GM21529 (cell line): Measurements from ENCODE around the gene CAMK2N2.

Experiments
- ATAC-seq: cut with Tn5 transposase; IDR thresholded peaks from one replicate; pipeline ENCODE4 v1.9.1; 2021; ENCODE audit not compliant: unreplicated experiment

The CAMK2N2 gene

GRCh38 chr3:184240384-184241140, 20.8 kb downstream of the CAMK2N2 start:
- ATAC-seq, result no peak

- ATAC-seq, result no peak
These were observed 21.6 kb downstream of the CAMK2N2 start for GRCh38 chr3:184239708-184240107.

DNA sequence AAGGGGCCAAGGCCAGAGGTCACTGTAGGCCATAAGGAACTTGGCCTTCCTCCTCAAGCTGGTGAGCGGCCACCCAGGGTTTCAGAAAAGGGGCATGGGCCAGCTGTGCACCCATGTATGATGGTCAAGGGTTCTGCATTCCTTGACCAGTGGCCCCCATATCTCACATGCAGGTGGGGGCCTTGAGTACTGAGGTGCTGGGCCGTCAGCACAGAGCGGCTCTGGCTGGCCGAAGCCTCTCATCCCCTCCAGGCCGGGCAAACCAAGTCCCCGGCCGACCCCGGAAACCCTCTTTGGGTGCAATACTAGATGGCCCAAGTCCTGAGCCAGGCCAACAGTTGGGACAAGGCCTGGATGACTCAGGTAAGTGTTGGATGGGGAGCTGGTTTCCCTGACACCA, 22.1 kb downstream of the CAMK2N2 start:
- ATAC-seq, result no peak

DNA sequence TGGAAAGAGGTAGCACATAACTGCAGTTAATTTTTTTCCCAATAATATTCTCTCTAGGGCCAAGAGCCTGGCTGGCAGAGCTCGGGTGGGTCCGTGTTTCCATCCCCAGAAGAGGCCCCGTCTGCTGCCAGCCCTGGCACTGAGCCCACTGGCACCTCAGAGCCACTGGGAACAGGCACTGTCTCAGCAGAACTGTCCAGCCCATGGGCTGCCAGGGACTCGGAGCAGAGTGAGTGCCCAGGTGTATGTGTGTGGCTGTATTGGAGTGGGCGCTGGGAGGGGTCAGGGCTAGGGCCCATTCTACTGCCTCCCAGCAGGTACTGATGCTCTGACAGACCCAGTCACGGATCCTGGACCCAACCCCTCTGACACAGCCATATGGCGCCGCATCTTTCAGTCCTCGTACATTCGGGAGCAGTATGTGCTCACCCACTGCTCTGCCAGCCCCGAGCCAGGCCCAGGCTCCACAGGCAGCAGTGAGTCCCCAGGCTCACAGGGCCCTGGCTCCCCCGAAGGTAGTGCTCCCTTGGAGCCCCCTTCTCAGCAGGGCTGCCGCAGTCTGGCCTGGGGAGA, 23.0 kb downstream of the CAMK2N2 start:
- no peak for ATAC-seq

GRCh38 chr3:184237807-184238206, 23.5 kb downstream of the CAMK2N2 start:
- ATAC-seq, result no peak

GRCh38 chr3:184237211-184237610, 24.1 kb downstream of the CAMK2N2 start:
- no peak for ATAC-seq

DNA sequence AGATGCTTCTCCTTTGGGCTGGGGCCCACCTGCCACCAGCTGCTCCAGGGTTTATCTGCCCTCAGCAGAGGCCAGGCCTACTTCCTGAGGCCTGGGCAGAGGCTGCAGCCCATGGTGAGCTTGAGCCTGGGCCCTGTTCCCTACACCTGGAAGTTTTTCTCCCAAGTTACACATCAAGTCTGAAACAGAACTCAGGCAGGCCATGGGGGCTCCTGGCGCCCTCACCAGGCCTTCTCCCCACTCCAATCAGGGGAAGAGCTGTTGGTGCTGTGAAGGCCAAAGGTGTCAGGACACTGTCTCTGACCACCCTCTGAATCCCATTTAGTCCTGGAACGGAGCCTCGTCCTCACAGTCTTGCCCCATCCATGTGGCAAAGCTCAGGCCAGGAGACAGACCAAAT, 24.7 kb downstream of the CAMK2N2 start:
- ATAC-seq, result no peak

DNA sequence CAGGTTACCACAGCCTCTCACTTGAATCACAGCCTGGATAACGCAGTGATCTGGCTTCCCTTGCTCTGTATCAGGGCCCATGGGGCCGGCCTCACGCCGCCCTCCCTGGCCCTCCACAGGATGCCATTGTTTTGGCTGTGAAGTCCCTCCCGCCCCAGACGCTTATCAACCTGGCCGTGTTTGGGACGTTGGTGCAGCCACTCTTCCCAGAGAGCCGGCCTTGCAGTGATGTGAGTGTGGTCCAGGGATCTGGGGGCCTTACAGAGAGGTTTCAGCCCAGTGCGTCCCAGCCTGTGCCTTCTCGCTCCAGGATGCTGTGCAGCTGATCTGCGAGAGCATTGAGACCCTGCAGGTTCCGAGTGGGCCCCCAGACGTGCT, 25.3 kb downstream of the CAMK2N2 start:
- ATAC-seq, result no peak

DNA sequence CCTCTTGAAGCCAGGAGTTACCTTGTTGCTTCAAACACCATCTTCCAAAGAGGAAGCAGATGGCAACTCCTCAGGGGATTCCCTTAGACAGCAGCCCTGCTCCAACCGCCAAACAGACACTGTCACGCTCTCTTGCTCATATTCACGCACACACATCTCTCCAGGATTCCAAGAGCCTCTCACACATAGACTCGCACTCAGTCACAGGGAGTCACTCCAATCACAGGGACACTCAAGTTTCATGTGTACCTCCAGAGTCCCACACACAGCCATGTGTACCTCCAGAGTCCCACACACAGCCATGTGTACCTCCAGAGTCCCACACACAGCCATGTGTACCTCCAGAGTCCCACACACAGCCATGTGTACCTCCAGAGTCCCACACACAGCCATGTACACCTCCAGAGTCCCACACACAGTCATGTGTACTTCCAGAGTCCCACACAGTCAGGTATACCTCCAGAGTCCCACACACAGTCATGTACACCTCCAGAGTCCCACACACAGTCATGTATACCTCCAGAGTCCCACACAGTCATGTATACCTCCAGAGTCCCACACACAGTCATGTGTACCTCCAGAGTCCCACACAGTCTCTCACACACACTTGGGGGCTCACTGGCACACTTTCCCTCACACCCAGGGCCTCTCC, 25.8 kb downstream of the CAMK2N2 start:
- no peak for ATAC-seq

DNA sequence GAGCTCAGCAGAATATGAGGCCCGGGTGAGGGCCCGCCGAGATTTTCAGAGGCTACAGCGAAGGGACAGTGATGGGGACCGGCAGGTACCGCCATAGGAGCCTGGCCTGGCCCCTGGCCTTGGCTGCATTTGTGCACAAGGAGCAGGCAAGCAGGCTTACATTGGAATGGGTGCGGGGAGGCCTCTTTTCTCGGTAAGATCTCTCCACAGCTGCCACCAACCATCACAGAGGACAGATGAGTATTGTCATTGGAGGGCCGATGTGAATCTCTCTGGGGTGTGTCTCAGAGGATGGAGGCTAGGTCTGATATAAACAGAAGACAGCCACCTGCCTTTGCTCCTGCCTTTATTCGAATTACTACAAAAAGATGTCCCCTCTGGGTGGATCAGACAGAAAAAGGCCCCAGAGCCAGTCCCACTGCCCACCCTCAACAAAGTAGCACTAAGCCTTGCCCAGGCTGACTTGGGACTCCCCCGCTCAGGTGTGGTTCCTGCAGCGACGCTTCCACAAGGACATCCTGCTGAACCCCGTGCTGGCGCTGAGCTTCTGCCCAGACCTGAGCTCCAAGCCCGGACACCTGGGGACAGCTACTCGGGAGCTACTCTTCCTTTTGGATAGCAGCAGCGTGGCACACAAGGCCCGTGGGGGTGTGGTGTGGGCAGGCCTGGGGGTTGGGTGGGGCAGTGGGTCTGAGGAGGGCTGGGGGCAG, 26.5 kb downstream of the CAMK2N2 start:
- ATAC-seq, result no peak

DNA sequence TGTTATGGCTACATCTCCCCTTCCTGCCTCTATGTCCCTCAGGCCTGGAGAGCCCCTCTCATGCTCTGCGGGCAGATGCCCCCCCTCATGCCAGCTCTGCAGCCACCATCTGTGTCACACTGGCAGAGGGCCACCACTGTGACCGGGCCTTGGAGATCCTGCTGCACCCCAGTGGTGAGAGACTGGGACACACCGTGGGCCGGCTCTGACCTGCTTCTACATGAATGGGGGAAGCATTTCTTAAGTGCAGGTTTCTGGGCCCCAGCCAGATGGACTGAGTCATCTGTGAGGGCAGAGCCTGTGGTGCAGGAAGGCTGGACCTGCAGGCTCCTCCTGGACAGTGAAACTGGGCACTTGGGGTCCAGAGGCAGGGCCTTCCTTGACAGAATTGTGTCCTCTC, 27.1 kb downstream of the CAMK2N2 start:
- ATAC-seq, result no peak

DNA sequence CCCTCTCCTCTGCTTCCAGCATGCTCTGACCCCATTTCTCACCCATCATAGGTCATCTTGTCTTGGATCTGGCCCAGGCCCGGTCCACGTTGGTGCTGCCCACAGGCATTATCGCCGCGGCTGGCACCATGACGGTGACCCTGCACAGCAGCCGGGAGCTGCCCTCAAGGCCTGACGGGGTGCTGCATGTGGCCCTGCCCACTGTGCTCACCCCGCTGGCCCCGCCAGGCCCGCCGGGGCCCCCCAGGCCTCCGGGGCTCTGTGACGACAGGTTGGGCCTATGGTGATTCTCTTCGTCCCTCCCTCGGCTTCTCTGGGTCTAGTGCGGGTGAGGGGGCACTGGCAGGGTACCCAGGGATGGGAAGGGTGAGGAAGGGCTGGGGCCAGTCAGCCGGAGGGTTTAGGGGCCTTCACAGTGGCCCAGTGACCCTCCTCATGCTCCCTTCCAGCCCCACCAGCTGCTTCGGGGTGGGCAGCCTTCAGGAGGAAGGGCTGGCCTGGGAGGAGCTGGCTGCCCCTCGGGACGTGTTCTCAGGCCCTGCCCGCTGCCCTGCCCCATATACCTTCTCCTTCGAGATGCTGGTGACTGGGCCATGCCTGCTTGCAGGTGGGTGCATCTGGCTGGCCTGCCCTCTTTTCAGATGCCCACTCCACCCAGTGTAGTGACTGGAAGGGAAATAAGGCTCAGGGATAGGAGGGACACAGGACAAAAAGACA, 28.1 kb downstream of the CAMK2N2 start:
- ATAC-seq, result no peak

- ATAC-seq, result no peak
These were observed 29.7 kb downstream of the CAMK2N2 start for GRCh38 chr3:184231671-184232070.

DNA sequence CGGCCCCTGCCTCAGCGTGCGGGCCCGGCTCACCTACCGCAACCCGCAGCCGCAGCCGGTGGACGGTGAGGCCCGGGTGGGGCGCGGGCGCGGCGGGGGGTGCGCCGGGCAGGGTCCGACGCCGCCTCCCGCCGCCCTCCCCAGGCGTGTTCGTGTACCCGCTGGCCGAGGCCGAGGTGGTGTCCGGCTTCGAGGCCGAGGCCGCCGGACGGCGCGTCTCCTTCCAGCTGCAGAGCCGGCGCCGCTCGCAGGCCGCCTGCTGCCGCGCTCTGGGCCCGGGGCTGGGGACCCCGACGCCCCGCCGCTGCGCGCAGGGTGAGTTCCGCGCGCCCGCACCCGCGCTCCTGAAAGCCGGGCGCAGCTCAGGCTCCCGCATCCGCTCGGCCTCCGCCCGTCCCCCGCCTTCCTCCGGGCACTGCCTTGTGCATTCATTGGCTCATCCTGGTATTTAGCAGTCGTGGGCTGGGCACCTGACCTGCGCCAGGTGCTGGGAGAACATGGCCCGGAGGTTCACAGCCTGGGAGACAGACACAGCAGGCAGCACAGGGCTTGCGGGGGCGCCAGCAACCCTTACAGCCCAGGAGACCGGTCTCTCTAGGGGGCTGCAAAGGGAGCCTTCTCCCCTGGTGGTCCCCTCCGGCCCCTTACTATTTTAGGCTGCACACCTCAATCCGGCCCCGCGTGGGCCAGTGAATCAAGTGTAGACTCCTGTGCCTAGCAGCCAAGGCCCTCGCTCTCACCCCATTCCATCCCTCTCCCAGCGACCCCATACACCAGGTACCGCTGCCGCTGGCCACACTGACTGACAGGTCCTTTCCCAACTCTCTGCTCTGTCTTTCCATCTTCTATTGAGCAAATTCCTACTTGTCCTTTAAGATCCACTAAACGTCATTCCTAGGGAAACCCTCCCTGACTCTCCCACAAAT, 30.5 kb downstream of the CAMK2N2 start:
- ATAC-seq, result no peak

- ATAC-seq, result no peak
These were observed 31.2 kb downstream of the CAMK2N2 start for GRCh38 chr3:184230081-184230602.

DNA sequence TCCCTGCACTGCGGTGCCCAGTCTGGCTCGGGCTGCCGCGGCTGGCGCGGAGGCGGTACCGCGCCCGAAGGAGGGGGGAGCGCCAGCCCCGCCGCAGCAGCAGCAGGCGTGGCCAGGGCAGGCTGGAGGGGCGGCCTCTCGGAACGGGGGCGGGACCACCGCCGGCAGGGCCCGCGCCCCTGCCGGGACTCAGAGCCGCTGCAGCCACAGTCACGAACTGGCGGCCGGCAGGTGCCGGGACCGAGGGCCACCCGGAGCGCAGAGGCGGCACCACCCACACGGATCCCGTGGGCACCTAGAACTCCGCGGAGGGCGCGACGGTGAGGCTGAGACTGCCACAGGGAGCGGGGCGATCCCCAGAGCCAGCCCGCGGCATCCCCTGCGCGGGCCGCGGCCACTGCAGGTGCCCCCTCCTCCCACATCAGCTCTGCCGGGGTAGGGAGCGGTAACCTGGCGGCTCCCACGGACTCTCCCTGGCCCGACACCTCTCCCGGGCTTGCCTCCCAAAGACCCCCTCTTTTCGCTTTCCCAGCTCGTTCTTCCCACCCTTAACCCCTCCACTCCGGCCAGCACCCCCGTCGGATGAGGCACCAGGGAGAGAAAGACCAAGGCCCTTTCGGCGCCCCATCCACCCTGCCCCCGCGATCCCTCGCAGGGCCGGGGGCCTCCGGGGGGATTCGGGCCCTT, 31.8 kb downstream of the CAMK2N2 start, which contains the start of gene VWA5B2:
Gene VWA5B2 (plus strand): TSS at position 192 of the 687 bp plus-strand sequence. CDS start 944 bp downstream, outside the sequence.
- peak; percentile 71 for ATAC-seq

DNA sequence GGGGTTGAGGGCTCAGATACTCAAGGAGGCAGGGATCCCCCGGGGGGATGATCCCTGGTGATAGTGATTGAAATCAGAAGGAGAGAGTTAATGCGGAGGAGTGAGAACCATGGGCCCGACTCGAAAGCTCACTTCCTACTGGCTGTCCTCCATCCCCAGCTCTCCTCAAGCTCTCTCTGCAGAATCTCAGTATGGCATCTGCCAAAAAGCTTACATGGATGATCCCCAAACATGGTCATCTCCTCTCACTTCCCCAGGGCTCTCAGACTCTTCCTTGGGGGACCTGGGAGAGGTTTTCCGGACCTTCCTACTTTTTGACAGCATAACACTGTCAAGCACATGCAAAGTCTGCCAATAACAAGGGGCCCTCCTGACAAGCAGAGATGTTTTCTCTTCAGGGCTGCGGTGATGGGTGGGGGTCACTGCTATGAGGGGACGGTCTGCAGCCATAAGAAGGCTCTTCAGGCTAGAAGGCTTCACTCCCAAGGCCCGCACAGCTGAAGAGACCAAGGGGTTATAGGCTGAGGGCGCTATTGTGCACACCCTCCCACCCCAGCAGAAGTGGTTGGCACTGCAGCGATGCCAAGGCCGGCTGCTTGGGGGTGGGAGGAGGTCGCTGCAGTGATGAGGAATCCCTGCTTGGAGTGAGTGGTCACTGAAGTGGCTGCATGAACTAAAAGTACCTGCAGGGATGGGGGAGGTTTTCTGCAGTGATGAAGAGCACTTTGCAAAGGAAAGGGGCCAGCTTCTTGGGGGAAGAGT, 32.8 kb downstream of the CAMK2N2 start:
- ATAC-seq, result no peak

- ATAC-seq, result peak; percentile 53
These were observed 33.8 kb downstream of the CAMK2N2 start for GRCh38 chr3:184227481-184227935.
